Measurements from ENCODE around the gene SDHD. TPM values are rescaled to one million over a fixed set of nuclear protein-coding genes. Genes with fewer than 3 reads are reported as not detected.

SDHD gene
- total and polyA plus RNA-seq, 2 donors (not counting 1 experiment from before 2014, with no cell fraction given) = 43.0 to 57.7 TPM

- Histone ChIP-seq H3K9me3 (ENCODE audit: control extremely low read depth in 1 of 3, control insufficient read depth in 2 of 3, insufficient read depth in 1 of 3, low read length in 2 of 3) (no peaks in the 10 kb centered on the region), H3K36me3 (replicated peaks in 1 of 2; ENCODE audit: control extremely low read depth in 1 of 2, control insufficient read depth in 1 of 2, extremely low read depth in 1 of 2, insufficient read depth in 2 of 2, low read length in 1 of 2) (no peaks in the 10 kb centered on the region), H3K27me3 (replicated peaks in 1 of 4; ENCODE audit: control extremely low read depth in 1 of 4, control insufficient read depth in 3 of 4, insufficient read depth in 4 of 4, low read length in 3 of 4) (no peaks in the 10 kb centered on the region), H3K27ac (ENCODE audit: low read length in 2 of 2) (no peak overlapping the region), H3K4me1 (ENCODE audit: control insufficient read depth in 2 of 2, insufficient read depth in 2 of 2, low read length in 2 of 2) (no peaks in the 10 kb centered on the region), H3K79me2 (ENCODE audit: control insufficient read depth, insufficient read depth, low read length) (no peaks in the 10 kb centered on the region), H3K9ac (ENCODE audit: low read length) (no peak overlapping the region), H3K4me3 (ENCODE audit: control extremely low read depth in 1 of 5, extremely low read depth in 1 of 5, insufficient read depth in 1 of 5, low read depth in 2 of 5, low read length in 4 of 5) (no peak overlapping the region), H4K20me1 (ENCODE audit: control insufficient read depth, insufficient read depth, low read length, poor library complexity, severe bottlenecking) (no peaks in the 10 kb centered on the region), H3K4me2 (replicated peaks; ENCODE audit: low read depth, low read length, poor library complexity, severe bottlenecking) (no peak overlapping the region), H2AFZ (ENCODE audit: insufficient read depth, low read depth, low read length, poor library complexity, severe bottlenecking) (no peak overlapping the region)
- ChIA-PET POLR2A (no interaction called here), CTCF (interaction anchor here (1.0 to 4.6 kb wide), 17 partner anchors 10 to 188 kb away, joined by 3 to 55 read pairs (median 4); no protein-coding TSS in a partner anchor)
- Mint-ChIP-seq H3K4me3 (no peak overlapping the region), H3K27me3 (no peaks in the 10 kb centered on the region), H3K27ac (no peak overlapping the region), H3K4me1 (no peaks in the 10 kb centered on the region), H3K9me3 (ENCODE audit: insufficient read depth) (no peaks in the 10 kb centered on the region)
- intact Hi-C loops (cut with micrococcal nuclease) = loop anchor here (5.0 kb wide), 1 partner anchor 103 kb away; no protein-coding TSS in a partner anchor
- WGBS (ENCODE audit: insufficient coverage) = 100% methylated on average over 1 of the region's 2 CpGs
- DNase-seq (no peak), ATAC-seq (ENCODE audit: low read depth) (no peak)
- TF ChIP-seq CTCF (IDR thresholded peaks at IDR 0.05) (no peak), EZH2 (IDR thresholded peaks at IDR 0.05; ENCODE audit: borderline replicate concordance, insufficient read depth, low read depth, low read length, poor library complexity, severe bottlenecking) (no peak)
Observed at GRCh38 chr11:112114460-112114859, 27.8 kb downstream of the SDHD start.

GRCh38 chr11:112115386-112115785 lies 28.7 kb downstream of the SDHD start:
- POLR2A ChIA-PET = no interaction called here

More at GRCh38 chr11:112115386-112115785, 28.7 kb downstream of the SDHD start:
- TF ChIP-seq CTCF (IDR thresholded peaks at IDR 0.05) = no peak
- TF ChIP-seq EZH2 (IDR thresholded peaks at IDR 0.05; ENCODE audit: borderline replicate concordance, insufficient read depth, low read depth, low read length, poor library complexity, severe bottlenecking) = no peak
- no peaks in the 10 kb centered on the region for H3K27me3 Mint-ChIP-seq
- Histone ChIP-seq H3K27ac (ENCODE audit: low read length in 2 of 2) (no peak overlapping the region), H3K4me3 (ENCODE audit: control extremely low read depth in 1 of 5, extremely low read depth in 1 of 5, insufficient read depth in 1 of 5, low read depth in 2 of 5, low read length in 4 of 5) (no peak overlapping the region), H3K9me3 (ENCODE audit: control extremely low read depth in 1 of 3, control insufficient read depth in 2 of 3, insufficient read depth in 1 of 3, low read length in 2 of 3) (no peaks in the 10 kb centered on the region), H2AFZ (ENCODE audit: insufficient read depth, low read depth, low read length, poor library complexity, severe bottlenecking) (no peak overlapping the region), H4K20me1 (ENCODE audit: control insufficient read depth, insufficient read depth, low read length, poor library complexity, severe bottlenecking) (no peaks in the 10 kb centered on the region), H3K9ac (ENCODE audit: low read length) (no peak overlapping the region), H3K36me3 (replicated peaks in 1 of 2; ENCODE audit: control extremely low read depth in 1 of 2, control insufficient read depth in 1 of 2, extremely low read depth in 1 of 2, insufficient read depth in 2 of 2, low read length in 1 of 2) (no peaks in the 10 kb centered on the region), H3K4me2 (replicated peaks; ENCODE audit: low read depth, low read length, poor library complexity, severe bottlenecking) (no peak overlapping the region), H3K27me3 (replicated peaks in 1 of 4; ENCODE audit: control extremely low read depth in 1 of 4, control insufficient read depth in 3 of 4, insufficient read depth in 4 of 4, low read length in 3 of 4) (no peaks in the 10 kb centered on the region), H3K79me2 (ENCODE audit: control insufficient read depth, insufficient read depth, low read length) (no peaks in the 10 kb centered on the region), H3K4me1 (ENCODE audit: control insufficient read depth in 2 of 2, insufficient read depth in 2 of 2, low read length in 2 of 2) (peaks cover 0 to 3% of the 10 kb centered on the region in 2 donors)
- intact Hi-C loops (cut with micrococcal nuclease) = no loop called here
- no peak for DNase-seq
- no peaks in the 10 kb centered on the region for H3K9me3 Mint-ChIP-seq (ENCODE audit: insufficient read depth)
- H3K4me1 Mint-ChIP-seq = peaks cover 4% of the 10 kb centered on the region
- WGBS (ENCODE audit: insufficient coverage) = 63% methylated on average over 3 of the region's 5 CpGs
- ATAC-seq (ENCODE audit: low read depth) = no peak
- no peak overlapping the region for H3K27ac Mint-ChIP-seq
- H3K4me3 Mint-ChIP-seq = no peak overlapping the region
- CTCF ChIA-PET = interaction anchor here (1.6 to 4.6 kb wide), 2 partner anchors 12 to 166 kb away, joined by 4 to 55 read pairs; no protein-coding TSS in a partner anchor
